A673 (cell line): ENCODE measurements around the gene FLT4. TPM values are rescaled to one million over a fixed set of nuclear protein-coding genes. Genes with fewer than 3 reads are reported as not detected.

Experiments
- BruUV-seq: library from RNA; stranded (reverse); fragments of 400-500 nt; replicated peaks from 2 replicates; lab custom pipeline; 2021; lab: Mats Ljungman, UMichigan
- CTCF ChIA-PET: fragments of 300-600 bp; sonication (Branson Sonifier 250); formaldehyde crosslinking; loops from one replicate; lab custom pipeline; 2022; ENCODE audit warnings: antibody characterized with exemption; lab: Charles Lee
- POLR2A ChIA-PET: fragments of 300-600 bp; sonication (Branson Sonifier 250); formaldehyde crosslinking; loops from one replicate; lab custom pipeline; 2022; ENCODE audit warnings: antibody characterized with exemption; ENCODE audit not compliant: low non-redundant PET; lab: Charles Lee
- DNase-seq: peaks from one replicate; pipeline ENCODE4 v3.0.0-alpha.2; 2015; ENCODE audit warnings: low spot score
- H3K27ac ChIP-seq: fragments of 200-600 bp; sonication (generic); 2 replicates; pipeline ENCODE4 v1.5.1; 2016; ENCODE audit warnings: mixed run types, low read depth, mild to moderate bottlenecking, mixed read lengths, antibody characterized with exemption, low read length; ENCODE audit not compliant: poor library complexity, severe bottlenecking
- H3K27me3 ChIP-seq: fragments of 200-600 bp; sonication (generic); replicated peaks from 2 replicates; pipeline ENCODE4 v1.6.1; 2017; ENCODE audit warnings: mixed run types, low read depth, mild to moderate bottlenecking, mixed read lengths, antibody characterized with exemption, low read length; ENCODE audit not compliant: insufficient read depth, poor library complexity
- H3K36me3 ChIP-seq: fragments of 200-600 bp; sonication (generic); 2 replicates; pipeline ENCODE4 v1.6.1; 2016; ENCODE audit warnings: mixed run types, mild to moderate bottlenecking, mixed read lengths, antibody characterized with exemption, low read length; ENCODE audit not compliant: insufficient read depth, poor library complexity, severe bottlenecking
- H3K4me1 ChIP-seq: fragments of 200-600 bp; sonication (generic); 2 replicates; pipeline ENCODE4 v1.6.1; 2017; ENCODE audit warnings: mixed run types, mild to moderate bottlenecking, mixed read lengths, antibody characterized with exemption, low read length; ENCODE audit not compliant: insufficient read depth, poor library complexity, severe bottlenecking
- H3K4me3 ChIP-seq: fragments of 200-600 bp; sonication (generic); 2 replicates; pipeline ENCODE4 v1.5.1; 2016; ENCODE audit warnings: low read depth, mixed run types, mild to moderate bottlenecking, mixed read lengths, low read length; ENCODE audit not compliant: poor library complexity, severe bottlenecking
- H3K9me3 ChIP-seq: fragments of 200-600 bp; sonication (generic); 2 replicates; pipeline ENCODE4 v1.6.1; 2016; ENCODE audit warnings: mixed run types, low read depth, mild to moderate bottlenecking, mixed read lengths, antibody characterized with exemption, low read length; ENCODE audit not compliant: poor library complexity, severe bottlenecking
- EZH2 ChIP-seq: fragments of 200-600 bp; sonication (generic); IDR thresholded peaks from 2 replicates; pipeline ENCODE4 v1.6.1; 2017; ENCODE audit warnings: borderline replicate concordance, low read depth, mild to moderate bottlenecking, mixed read lengths, antibody characterized with exemption, low read length; ENCODE audit not compliant: poor library complexity, severe bottlenecking
- intact Hi-C: fragments of 100-400 bp; cut with micrococcal nuclease; formaldehyde crosslinking; loops from one replicate; pipeline ENCODE4 v1.10.0; 2022; ENCODE audit not compliant: unreplicated experiment
- total RNA-seq: library from RNA; stranded (reverse); gene quantifications from 2 replicates; pipeline ENCODE4 v1.2.3, GENCODE V29; 2021
- TF ChIP-seq, protein P1 (sequence below): fragments of 300-800, 200-600 bp; sonication (generic); conservative IDR thresholded peaks from 2 replicates; pipeline ENCODE4 v1.5.1; 2017; ENCODE audit warnings: low read depth, mild to moderate bottlenecking, antibody characterized with exemption, low read length, moderate library complexity, mixed read lengths

FLT4 gene
- total RNA-seq, 1 experiment from 2014 or later: 8.6 TPM

- no peak overlapping the region for H3K4me3 ChIP-seq
- DNase-seq: no peak
- no peak overlapping the region for H3K27ac ChIP-seq
- no peaks in the 10 kb centered on the region for H3K36me3 ChIP-seq
- POLR2A ChIA-PET: no interaction called here
- no TSS peak for BruUV-seq
- H3K27me3 ChIP-seq: no peaks in the 10 kb centered on the region
- CTCF ChIA-PET: no interaction called here
- no peak for TF ChIP-seq EZH2
- TF ChIP-seq, protein P1, sequence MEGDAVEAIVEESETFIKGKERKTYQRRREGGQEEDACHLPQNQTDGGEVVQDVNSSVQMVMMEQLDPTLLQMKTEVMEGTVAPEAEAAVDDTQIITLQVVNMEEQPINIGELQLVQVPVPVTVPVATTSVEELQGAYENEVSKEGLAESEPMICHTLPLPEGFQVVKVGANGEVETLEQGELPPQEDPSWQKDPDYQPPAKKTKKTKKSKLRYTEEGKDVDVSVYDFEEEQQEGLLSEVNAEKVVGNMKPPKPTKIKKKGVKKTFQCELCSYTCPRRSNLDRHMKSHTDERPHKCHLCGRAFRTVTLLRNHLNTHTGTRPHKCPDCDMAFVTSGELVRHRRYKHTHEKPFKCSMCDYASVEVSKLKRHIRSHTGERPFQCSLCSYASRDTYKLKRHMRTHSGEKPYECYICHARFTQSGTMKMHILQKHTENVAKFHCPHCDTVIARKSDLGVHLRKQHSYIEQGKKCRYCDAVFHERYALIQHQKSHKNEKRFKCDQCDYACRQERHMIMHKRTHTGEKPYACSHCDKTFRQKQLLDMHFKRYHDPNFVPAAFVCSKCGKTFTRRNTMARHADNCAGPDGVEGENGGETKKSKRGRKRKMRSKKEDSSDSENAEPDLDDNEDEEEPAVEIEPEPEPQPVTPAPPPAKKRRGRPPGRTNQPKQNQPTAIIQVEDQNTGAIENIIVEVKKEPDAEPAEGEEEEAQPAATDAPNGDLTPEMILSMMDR: no peak
- intact Hi-C loops: no loop called here
- no peaks in the 10 kb centered on the region for H3K9me3 ChIP-seq
- no peaks in the 10 kb centered on the region for H3K4me1 ChIP-seq
Measured at GRCh38 chr5:180636016-180636402, 13.4 kb downstream of the FLT4 start.

DNA sequence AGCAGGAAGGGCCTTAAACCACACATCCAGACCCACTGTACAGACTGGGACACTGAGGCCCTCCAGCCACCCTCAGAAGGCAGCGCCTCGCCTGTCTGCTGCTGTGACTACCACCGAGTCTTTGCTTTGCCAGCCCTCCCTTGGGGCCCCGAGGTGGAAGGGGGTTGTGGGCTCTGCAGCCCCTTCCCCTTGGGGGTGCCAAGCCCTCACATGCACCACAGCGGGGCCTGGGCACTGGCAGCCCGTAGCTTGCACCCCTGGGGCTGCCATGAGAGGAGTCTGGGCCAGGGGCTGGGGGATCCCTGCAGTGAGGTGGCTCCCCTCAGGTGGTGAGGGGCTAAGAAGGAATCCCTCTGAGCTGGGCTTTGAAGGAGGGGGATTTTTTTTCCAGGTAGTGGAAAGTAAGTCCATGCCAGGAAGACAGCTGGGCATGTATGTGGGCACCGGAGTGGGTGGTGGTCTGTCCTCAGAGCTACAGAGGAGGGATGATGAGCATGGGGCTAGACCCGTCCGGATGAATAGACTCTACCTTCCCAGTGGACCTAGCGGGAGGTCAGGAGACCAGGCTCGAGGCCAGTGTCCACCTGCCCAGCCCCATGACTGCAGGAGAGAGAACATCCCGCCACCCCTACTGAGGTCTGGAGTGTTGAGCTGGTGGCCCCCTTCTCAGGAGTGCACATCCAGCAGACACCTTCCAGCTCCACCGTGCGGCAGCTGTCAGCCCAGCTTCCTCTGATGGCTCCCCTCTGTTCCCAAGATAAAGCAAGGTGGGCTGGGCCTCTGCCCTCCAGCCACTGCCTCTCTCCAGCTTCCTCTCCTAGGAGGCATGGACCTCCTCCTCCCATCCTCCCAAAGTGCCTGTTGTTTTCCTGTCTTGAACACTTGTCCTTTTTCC, 15.9 kb downstream of the FLT4 start:
- intact Hi-C loops: no loop called here
- Histone ChIP-seq H3K27me3 (no peaks in the 10 kb centered on the region), H3K4me1 (no peaks in the 10 kb centered on the region), H3K36me3 (no peaks in the 10 kb centered on the region), H3K27ac (no peak overlapping the region), H3K4me3 (no peak overlapping the region), H3K9me3 (no peaks in the 10 kb centered on the region)
- ChIA-PET POLR2A (no interaction called here), CTCF (interaction anchor here (0.9 kb wide), 1 partner anchor 27 kb away, joined by 8 read pairs; no protein-coding TSS in a partner anchor)
- no peak for DNase-seq
- no peak for TF ChIP-seq EZH2
- TF ChIP-seq, protein P1: no peak
- BruUV-seq: no TSS peak

- Histone ChIP-seq H3K9me3 (no peaks in the 10 kb centered on the region), H3K27ac (no peak overlapping the region), H3K4me1 (no peaks in the 10 kb centered on the region), H3K4me3 (no peak overlapping the region), H3K36me3 (no peaks in the 10 kb centered on the region), H3K27me3 (no peaks in the 10 kb centered on the region)
- intact Hi-C loops: no loop called here
- DNase-seq: no peak
- no TSS peak for BruUV-seq
- CTCF ChIA-PET: no interaction called here
- no peak for TF ChIP-seq EZH2
- TF ChIP-seq, protein P1: no peak
- POLR2A ChIA-PET: no interaction called here
Measured at GRCh38 chr5:180632768-180633167, 16.6 kb downstream of the FLT4 start.
